Endothelial cell of umbilical vein (primary cell): ENCODE measurements around the gene PHACTR2. TPM values are rescaled to one million over a fixed set of nuclear protein-coding genes. Genes with fewer than 3 reads are reported as not detected.

ENCODE experiments used
- BruUV-seq: library from RNA; stranded (reverse); fragments of 400-500 nt; replicated peaks from 2 replicates; lab custom pipeline; 2021; lab: Mats Ljungman, UMichigan
- CTCF ChIA-PET: fragments of 300-600, 350-600 bp; sonication (Branson Sonifier 250); formaldehyde crosslinking; loops from one replicate; lab custom pipeline; 2021; ENCODE audit warnings: antibody characterized with exemption, inconsistent platforms; lab: Charles Lee
- POLR2A ChIA-PET: fragments of 300-600, 350-600 bp; sonication (Branson Sonifier 250); formaldehyde crosslinking; loops from one replicate; lab custom pipeline; 2021; ENCODE audit warnings: antibody characterized with exemption, inconsistent platforms; lab: Charles Lee
- DNase-seq: peaks from one replicate; pipeline ENCODE4 v3.0.0-alpha.2; 2011; ENCODE audit warnings: low read depth, low spot score
- FAIRE-seq: peaks from 2 replicates; lab custom pipeline; 2011; peaks lifted over from hg19 to GRCh38; lab: Jason Lieb, UNC
- H2AFZ ChIP-seq: 2 replicates; pipeline ENCODE4 v1.6.0; 2012; ENCODE audit warnings: low read depth, low read length, control low read depth, inconsistent platforms
- H3K27ac ChIP-seq: 2 replicates; pipeline ENCODE4 v1.5.1; 2011; ENCODE audit warnings: low read depth, mild to moderate bottlenecking, control low read depth, low read length, moderate library complexity; ENCODE audit not compliant: insufficient read depth
- H3K27me3 ChIP-seq, 2 experiments: 2 replicates each; pipeline versions ENCODE4 v1.6.0 to v1.6.1; 2011; ENCODE audit warnings: low read length in 2 of 2, mixed read lengths in 1 of 2; ENCODE audit not compliant: control insufficient read depth in 2 of 2, insufficient read depth in 2 of 2
- H3K36me3 ChIP-seq, 2 experiments: 2 replicates in 1 of 2; 3 replicates in 1 of 2; pipeline ENCODE4 v1.5.1; 2011; ENCODE audit warnings: low read length in 2 of 2, mild to moderate bottlenecking in 1 of 2, moderate library complexity in 1 of 2; ENCODE audit not compliant: control insufficient read depth in 2 of 2, insufficient read depth in 2 of 2; ENCODE audit errors: extremely low read depth in 1 of 2
- H3K4me1 ChIP-seq: 3 replicates; pipeline ENCODE4 v1.5.1; 2011; ENCODE audit warnings: mild to moderate bottlenecking, low read length; ENCODE audit not compliant: control insufficient read depth, insufficient read depth; ENCODE audit errors: extremely low read depth
- H3K4me2 ChIP-seq: 2 replicates; pipeline ENCODE4 v1.6.1; 2011; ENCODE audit warnings: low read length, control low read depth, mixed read lengths; ENCODE audit not compliant: insufficient read depth
- H3K4me3 ChIP-seq, 3 experiments: fragments of 200-600 bp in 1 of 3; sonication (generic), shearing (Covaris generic) in 1 of 3; replicated peaks in 1 of 3; 2 replicates each; pipeline ENCODE4 v1.5.1; 2011 to 2016; ENCODE audit warnings: control low read depth in 3 of 3, low read length in 3 of 3, mild to moderate bottlenecking in 2 of 3, inconsistent platforms in 1 of 3, low read depth in 1 of 3, moderate library complexity in 1 of 3; ENCODE audit not compliant: insufficient read depth in 1 of 3
- H3K79me2 ChIP-seq: 2 replicates; pipeline ENCODE4 v1.6.0; 2012; ENCODE audit warnings: low read length, inconsistent platforms; ENCODE audit not compliant: control insufficient read depth, insufficient read depth
- H3K9ac ChIP-seq: replicated peaks from 2 replicates; pipeline ENCODE3; 2011; ENCODE audit warnings: low read length, control low read depth; ENCODE audit not compliant: insufficient read depth; ENCODE audit errors: extremely low read depth
- H3K9me1 ChIP-seq: replicated peaks from 3 replicates; pipeline ENCODE4 v1.6.0; 2011; ENCODE audit warnings: mild to moderate bottlenecking, low read length; ENCODE audit not compliant: control insufficient read depth, insufficient read depth; ENCODE audit errors: extremely low read depth
- H3K9me3 ChIP-seq: replicated peaks from 2 replicates; pipeline ENCODE4 v1.5.1; 2012; ENCODE audit warnings: low read length, inconsistent platforms; ENCODE audit not compliant: control insufficient read depth, insufficient read depth
- H4K20me1 ChIP-seq: replicated peaks from 2 replicates; pipeline ENCODE3; 2011; ENCODE audit warnings: mild to moderate bottlenecking, low read length; ENCODE audit not compliant: control insufficient read depth, insufficient read depth; ENCODE audit errors: extremely low read depth
- EZH2 ChIP-seq: IDR thresholded peaks from 2 replicates; pipeline ENCODE4 v1.6.1; 2012; ENCODE audit warnings: borderline replicate concordance, low read depth, mild to moderate bottlenecking, moderate library complexity, low read length, inconsistent platforms; ENCODE audit not compliant: severe bottlenecking
- MYC ChIP-seq: IDR thresholded peaks from one replicate; pipeline ENCODE4 v1.6.1; 2011; ENCODE audit warnings: mild to moderate bottlenecking, low read depth, low read length
- dilution Hi-C: fragments of 300-500 bp; cut with MboI; formaldehyde crosslinking; loops from one replicate; pipeline ENCODE4 v1.15.0; 2019; ENCODE audit warnings: low sequenced_read_pairs; ENCODE audit not compliant: extremely low pct_ligation_motif_present
- intact Hi-C: fragments of 100-400 bp; cut with micrococcal nuclease; formaldehyde crosslinking; loops from one replicate; pipeline ENCODE4 v1.10.0; 2022
- polyA plus RNA-seq, 4 experiments: library from polyadenylated mRNA; depleted of rRNA in 3 of 4; stranded (reverse) in 3 of 4; unstranded in 1 of 4; fragments of >200 nt; gene quantifications; 2 replicates each; pipeline versions ENCODE4 v1.2.1 to v1.2.3, GENCODE V29; 2011 to 2012; ENCODE audit warnings: missing spikeins in 1 of 4
- total RNA-seq: library from RNA; stranded (reverse); gene quantifications from 2 replicates; pipeline ENCODE4 v1.2.3, GENCODE V29; 2021

The PHACTR2 gene
- total and polyA plus RNA-seq, 2 donors (not counting 3 experiments of a cell fraction or from before 2014, with no cell fraction given): 16.3 to 178 TPM

DNA sequence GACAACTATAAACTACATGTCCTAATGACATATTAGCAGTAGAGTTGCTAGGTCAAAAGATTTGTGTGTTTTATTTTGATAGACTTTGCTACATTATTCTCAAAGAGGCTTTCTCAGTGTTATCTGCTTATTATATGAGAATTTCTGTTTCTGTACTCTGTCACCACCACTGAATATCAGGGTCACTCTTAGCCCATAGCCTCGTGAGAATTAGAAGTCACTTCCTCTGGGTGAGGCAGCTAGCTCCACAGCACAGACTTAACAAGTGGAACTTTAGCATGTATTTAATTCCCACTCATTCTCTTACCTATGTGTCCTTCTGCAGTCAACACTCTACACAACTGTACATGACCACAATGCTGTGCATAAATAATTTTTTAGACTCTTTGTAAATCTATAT is 6.7 kb downstream of the PHACTR2 start:
- no TSS peak for BruUV-seq
- no peak for TF ChIP-seq MYC
- no peak overlapping the region for H3K9ac ChIP-seq
- no peaks in the 10 kb centered on the region for H4K20me1 ChIP-seq
- FAIRE-seq (no peak), DNase-seq (no peak)
- dilution Hi-C loops: no loop called here
- ChIA-PET POLR2A (no interaction called here), CTCF (interaction anchor here (1.5 kb wide), 1 partner anchor 109 kb away, joined by 4 read pairs; no protein-coding TSS in a partner anchor)
- no peak overlapping the region for H3K4me2 ChIP-seq
- H3K4me1 ChIP-seq: peaks cover 41% of the 10 kb centered on the region
- intact Hi-C loops: no loop called here
- no peaks in the 10 kb centered on the region for H3K9me1 ChIP-seq
- peaks cover 91% of the 10 kb centered on the region for H3K79me2 ChIP-seq
- no peak overlapping the region for H2AFZ ChIP-seq
- no peaks in the 10 kb centered on the region for H3K9me3 ChIP-seq
- no peak overlapping the region for H3K4me3 ChIP-seq
- H3K36me3 ChIP-seq: peaks cover 0 to 2% of the 10 kb centered on the region in 2 experiments
- H3K27me3 ChIP-seq: no peaks in the 10 kb centered on the region
- no peak overlapping the region for H3K27ac ChIP-seq

DNA sequence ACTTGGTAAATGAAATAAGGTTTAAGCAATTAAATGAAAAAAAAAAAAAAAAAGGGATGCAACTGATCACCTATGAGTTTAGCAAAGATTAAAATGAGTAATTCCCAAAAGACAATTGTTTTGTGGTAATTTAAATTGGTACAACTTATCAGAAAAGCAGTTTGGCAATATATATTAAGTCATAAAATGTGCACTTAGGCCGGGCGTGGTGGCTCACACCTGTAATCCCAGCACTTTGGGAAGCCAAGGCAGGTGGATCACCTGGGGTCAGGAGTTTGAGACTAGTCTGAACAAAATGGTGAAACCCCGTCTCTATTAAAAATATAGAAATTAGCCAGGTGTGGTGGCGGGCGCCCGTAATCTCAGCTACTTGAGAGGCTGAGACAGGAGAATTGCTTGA is 7.9 kb downstream of the PHACTR2 start:
- Histone ChIP-seq H3K79me2 (peaks cover 91% of the 10 kb centered on the region), H3K4me2 (no peak overlapping the region), H3K9me3 (no peaks in the 10 kb centered on the region), H3K27me3 (no peaks in the 10 kb centered on the region), H4K20me1 (no peaks in the 10 kb centered on the region), H3K4me3 (no peak overlapping the region), H3K27ac (no peak overlapping the region), H2AFZ (no peak overlapping the region), H3K9me1 (no peaks in the 10 kb centered on the region), H3K4me1 (peaks cover 35% of the 10 kb centered on the region), H3K36me3 (peaks cover 0 to 2% of the 10 kb centered on the region in 2 experiments), H3K9ac (no peak overlapping the region)
- intact Hi-C loops: loop anchor here (2.0 kb wide), 1 partner anchor 137 kb away; no protein-coding TSS in a partner anchor
- CTCF ChIA-PET: interaction anchor here (1.5 kb wide), 1 partner anchor 110 kb away, joined by 4 read pairs; no protein-coding TSS in a partner anchor
- dilution Hi-C loops: no loop called here
- FAIRE-seq: no peak
- POLR2A ChIA-PET: interaction anchor here (0.7 kb wide), 1 partner anchor 149 kb away, joined by 4 read pairs; no protein-coding TSS in a partner anchor
- TF ChIP-seq EZH2: no peak
- no peak for DNase-seq
- BruUV-seq: no TSS peak
